HuH-7 (cell line): ENCODE data around the gene CFAP92.
A peak's percentile ranks its signal among the peaks of the same experiment; 100 is the strongest.

Experiments used
- DNase-seq: peaks from one replicate; pipeline ENCODE4 v3.0.0; 2011; ENCODE audit warnings: low spot score

CFAP92 gene

DNA sequence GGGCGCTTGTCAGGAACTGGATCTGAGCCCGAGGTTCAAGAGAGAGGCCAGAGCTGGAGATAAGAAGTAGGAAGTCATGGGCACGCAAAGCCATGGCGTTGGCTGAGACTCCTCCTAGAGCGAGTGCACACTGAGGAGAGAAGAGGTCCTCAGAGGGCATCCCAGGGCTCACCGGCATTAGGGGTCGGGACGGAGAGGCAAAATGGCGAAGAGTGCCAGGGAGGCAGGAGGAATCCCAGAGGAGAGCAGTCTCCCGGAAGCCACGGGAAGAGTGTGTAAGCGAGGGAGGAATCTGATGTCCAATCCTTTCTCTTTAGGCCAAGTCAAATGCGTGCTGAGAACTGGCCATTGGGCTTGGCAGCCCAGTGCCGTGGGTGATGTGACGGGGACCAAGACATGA, 31.2 kb upstream of the CFAP92 start:
- DNase-seq = no peak

DNA sequence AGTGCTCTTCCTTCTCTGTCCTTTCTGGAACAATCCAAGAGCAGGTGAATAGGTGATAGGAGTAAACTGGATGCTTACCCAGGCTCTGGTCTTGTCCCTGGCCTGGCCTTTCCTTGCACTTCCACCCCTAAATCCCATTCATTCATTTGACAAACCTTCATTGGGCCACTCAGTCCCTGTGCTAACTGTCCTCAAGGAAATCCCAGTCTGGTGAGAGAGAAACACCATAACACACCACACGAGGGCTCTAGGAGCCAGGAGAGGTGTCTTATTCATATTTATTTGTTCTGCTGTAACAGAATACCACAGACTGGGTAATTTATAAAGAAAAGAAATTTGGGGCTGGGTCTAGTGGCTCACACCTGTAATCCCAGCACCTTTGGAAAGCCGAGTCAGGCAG, 30.0 kb upstream of the CFAP92 start:
- DNase-seq = peak; percentile 69

DNA sequence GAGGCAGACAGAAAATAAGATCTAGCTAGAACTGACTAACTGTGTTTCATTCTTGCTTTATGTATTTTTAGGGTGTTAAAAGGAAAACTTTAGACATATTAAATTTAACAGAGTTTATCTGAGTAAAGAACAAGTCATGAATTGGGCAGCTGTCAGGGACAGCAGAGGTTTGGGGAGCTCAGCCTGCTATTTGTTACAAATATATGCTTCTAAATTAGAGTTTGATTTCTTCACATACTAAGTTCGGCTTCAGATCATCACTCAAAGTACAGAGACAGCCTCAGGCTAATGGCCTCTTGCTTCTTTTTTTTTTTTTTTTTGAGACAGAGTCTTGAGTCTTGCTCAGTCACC, 29.1 kb upstream of the CFAP92 start:
- no peak for DNase-seq

DNA sequence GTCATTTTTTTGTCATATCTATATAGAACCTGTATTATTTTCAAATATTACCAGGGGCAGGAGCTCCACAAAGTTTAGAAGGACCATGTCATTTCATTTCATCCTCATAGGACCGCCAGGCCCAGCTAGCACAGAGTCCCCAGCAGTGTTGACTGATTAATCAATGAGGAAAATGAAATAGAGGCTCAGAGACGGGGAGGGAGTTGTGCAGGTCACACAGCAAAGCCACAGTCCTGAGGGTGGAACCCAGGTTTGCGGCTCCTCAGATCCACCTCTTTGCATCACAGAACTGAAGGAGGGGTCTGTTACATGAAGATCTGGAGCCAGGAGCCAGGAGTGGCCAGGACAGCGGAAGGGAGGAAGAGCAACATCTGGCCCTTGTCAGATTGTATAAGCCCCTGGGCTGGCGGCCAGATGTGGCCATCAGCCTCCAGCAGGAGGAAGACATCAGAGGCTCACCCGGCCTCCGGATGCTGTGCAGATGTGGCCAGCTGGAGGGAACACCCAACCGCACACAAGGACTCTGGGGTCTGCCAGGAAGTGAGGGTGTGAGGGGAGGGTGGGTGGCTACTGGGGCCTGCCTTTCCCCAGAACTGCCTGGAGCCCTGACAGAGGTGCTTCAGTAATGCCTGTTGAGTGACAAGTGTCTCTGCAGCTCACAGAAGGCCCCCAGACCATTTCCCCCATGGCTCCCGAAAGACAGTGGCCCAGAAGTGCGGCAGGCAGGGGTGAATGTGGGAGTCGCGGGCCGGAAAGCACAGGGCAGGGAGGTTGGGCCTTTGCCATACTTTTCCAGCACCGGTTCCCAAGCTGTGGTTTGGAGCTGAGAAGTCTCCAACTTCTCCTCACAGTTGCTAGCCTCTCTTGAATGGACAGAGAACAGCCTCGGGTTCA, 28.5 kb upstream of the CFAP92 start:
- no peak for DNase-seq

DNA sequence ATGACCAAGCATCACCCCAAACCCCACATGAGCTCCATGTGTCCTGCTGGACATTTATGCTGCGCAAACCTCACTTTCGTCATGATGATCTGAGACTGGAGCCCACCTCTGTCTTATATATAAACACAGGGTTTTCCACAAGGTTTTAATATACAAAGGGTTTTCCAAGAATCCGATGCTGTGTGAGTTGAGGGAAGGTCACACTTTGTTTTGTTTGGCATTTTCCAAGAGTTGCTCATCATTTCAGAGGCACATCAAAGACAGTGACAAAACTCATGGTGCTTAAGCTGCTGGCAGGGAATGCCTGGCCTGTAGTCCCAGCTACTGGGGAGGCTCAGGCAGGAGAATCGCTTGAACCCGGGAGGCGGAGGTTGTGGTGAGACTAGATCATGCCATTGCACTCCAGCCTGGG, 27.3 kb upstream of the CFAP92 start:
- DNase-seq = no peak

DNA sequence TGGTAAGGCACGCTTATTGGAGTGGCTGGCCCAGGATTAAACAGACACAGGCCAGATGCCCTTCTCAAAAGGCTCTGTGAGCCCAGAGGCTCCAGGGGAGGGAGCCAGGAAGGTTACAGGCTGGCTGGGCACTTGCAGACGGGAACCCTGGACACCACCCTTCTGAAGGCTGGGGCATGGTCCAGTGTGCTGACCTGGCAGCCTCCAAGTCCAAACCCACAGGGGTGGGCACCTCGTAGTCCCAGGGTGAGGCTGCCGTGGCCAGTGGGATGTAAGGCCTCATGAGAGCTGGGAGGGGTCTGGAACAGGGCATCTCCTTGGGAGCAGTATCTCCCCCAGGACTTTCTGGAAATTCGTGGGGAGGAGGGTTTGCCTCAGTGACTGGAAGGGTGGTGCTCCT, 26.8 kb upstream of the CFAP92 start:
- DNase-seq = no peak

DNA sequence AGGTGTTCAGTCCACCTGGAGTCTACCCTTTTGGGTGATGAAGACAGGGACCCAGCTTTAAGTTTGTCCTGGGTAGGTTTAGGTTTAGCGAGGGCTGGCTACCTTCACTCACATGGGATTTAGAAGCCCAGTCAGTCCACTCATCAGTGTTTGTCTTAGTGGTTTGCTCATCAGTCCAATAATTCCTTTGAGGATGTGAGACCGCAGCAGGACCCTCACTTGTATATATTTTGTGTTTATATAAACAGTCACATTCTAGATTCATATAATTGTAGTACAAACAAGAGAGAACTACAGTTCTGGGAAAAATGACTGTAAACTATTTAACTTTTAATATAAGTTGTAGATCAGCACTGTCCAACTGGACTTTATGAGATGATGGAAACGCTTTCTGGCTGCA, 25.4 kb upstream of the CFAP92 start:
- no peak for DNase-seq

DNA sequence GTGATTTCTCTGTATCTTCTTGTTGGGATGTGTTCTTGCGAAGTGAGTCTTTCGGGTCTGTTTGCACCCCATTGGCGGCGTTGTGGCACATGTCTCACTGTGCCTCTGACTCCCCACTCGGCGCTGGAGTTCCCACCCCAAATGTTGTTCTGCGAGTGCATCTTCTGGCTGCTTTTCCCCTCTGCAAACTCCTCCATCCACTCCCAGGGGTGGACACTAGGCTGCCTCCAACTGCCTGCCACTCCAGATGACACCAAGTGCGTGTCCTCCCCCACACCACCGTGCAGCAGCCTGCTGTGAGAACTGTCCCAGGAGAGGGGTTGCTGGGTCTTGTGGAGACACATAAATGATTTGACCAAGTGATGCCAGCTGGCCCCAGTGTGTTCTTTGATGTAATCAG, 24.9 kb upstream of the CFAP92 start:
- no peak for DNase-seq

DNA sequence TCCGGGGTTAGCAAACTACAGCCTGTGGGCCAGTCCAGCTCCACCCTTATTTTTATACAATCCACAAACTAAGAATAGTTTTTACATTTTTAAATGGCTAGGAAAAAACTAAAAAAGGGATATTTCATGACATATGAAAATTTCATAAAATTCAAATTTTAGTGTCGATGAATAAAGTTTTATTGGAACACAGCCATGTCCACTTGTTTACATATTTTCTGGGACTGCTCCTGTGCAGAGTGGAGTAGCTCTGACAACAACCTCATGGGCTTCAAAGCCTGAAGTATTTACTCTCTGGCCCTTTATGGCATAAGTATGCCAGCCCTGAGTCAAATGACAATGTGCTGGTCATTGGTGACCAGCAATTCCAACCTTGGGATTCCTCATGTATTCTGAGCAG, 24.4 kb upstream of the CFAP92 start:
- DNase-seq = no peak

DNA sequence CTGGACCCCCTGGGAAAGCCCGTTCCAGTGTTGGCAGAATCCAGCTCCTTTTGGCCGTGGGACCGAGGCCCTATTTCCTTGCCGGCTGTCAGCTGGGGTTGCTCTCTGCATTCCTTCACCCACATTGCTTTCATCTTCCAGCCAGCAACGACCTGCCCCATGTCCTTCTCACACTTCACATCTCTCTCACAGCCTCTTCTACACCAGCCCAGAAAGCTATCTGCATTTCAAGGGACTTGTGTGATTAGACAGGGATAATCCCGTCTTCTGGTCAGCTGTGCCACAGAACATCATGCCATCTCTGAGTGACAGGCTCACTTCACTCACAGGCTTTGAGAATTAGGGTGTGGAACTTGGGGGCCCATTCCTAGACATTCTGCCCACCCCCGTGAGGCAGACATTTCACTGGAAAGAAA, 23.6 kb upstream of the CFAP92 start:
- no peak for DNase-seq

DNA sequence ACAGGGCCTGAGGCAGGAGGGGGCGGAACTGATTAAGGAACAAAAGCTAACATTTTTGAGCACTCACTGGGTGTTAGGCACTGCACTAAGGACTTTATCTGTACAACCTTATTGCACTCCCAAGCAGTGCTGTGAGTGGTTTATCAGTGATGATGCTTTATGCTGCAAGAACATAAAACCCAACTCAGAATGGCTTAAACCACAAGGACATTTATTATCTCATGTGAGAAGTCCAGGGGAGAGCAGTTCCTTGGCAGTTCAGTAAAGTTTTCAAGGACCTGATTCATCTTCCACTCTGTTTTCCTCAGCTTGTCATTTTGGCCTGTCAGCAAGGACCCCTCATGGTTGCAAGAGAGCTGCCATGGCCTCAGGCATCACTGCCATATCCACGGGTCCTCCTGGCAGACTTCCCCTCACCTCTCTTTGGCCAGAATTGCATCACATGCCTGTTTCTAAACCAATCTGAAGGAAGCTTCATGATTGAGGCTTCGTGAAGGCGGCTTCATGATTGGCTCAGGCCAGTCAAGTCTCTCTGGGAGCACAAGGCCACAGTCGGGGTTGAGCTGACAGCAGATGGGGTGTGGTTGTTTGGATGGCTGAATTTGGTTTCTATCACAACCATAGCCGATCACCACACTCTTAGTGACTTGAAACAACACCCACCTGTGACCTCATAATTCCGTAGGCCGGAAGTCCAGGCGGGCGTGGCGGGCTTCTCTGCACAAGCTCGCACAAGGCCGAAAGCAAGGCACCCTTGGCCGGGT, 23.0 kb upstream of the CFAP92 start:
- DNase-seq = no peak

DNA sequence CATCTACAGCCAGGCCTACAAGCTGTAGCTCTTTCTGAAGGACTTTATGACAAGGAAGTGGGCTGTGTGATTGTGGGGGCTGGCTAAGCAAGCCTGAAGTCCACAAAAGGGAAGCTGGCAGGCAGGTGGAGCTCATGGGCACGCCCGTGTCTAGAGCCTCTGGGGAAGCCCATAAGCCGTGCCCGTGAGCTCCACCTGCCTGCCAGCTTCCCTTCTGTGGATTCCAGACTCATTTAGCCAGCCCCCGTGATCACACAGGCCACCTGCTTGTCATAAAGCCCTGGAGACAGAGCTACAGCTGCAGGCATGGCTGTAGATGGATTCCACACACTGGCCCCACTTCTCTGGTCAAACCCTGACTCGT, 22.5 kb upstream of the CFAP92 start:
- no peak for DNase-seq

DNA sequence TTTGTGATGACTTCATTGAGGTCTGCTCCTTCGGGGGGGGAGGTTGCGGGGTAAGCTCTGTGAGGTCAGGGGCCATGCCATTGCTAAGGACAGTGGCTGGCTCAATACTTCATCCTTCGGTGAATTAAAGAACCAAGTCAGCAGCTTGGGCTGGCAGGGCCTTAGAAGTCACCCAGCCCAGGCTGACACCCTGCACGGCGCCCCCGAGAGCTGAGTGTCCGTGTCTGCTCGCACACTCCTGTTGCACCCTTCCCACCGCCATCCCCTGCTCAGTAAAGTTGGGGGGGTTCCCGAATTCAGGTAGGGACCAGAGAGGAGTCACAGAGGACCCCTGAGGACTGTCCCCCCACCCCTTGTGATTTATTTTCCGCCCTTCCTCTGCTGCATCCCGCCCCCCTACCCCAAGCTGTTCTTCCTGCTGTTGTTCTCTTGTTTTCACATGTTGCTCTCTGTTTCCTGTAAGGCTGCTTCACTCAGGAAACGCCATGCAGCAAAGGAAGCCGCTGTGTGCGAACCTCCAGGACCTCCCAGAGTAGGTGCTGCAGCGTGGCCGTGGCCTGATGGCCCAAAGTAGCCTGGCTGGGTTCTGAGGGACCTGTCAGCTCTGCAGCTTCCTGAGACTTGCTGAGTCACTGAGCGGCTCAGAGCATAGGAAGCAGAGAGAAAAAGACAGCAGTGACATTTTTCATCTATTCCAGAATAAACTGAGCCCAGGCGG, 21.7 kb upstream of the CFAP92 start:
- DNase-seq = no peak

DNA sequence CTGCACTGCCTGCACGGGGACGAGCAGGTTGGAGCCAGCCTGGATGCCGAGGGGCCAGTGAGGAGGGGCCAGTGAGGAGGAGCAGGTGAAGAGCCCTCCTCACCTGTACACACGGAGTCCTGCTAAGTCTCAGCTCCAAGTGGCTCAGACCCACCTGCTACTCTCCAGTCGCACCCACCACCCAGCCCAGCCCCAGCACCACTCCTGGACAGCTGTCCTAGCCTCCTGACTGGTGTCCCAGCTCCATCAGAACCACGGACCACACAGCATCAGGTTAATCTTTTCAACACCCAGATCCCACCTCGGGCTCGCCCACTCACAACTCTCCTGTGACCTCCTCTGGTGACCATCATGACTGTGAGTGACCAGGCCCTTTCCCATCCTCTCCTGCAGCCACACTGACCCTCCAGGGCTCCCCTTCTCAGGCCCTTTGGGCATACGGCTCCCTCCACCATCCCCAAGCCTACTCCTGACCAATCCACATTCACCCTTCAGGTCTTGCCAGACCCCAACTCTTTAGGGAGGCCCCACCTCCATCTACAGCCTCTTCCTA, 21.0 kb upstream of the CFAP92 start:
- DNase-seq = no peak

DNA sequence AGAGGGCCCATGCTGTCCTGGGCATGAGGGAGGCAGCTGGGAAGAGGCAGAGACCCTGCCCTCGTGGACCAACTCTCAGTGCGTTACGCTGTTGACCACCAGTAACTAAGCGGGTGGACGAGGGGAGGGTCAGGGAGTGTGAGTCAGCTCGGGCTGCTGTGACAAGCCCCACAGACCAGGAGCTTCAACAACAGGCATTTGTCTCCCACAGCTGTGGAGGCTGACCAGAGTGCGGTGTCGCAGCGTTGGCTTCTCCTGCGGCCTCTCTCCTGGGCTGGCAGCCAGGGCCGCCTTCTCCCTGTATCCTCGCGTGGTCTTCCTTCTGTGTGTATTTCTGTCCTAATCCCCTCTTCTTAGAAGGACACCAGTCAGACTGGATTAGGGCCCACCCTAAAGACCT, 20.3 kb upstream of the CFAP92 start:
- no peak for DNase-seq

DNA sequence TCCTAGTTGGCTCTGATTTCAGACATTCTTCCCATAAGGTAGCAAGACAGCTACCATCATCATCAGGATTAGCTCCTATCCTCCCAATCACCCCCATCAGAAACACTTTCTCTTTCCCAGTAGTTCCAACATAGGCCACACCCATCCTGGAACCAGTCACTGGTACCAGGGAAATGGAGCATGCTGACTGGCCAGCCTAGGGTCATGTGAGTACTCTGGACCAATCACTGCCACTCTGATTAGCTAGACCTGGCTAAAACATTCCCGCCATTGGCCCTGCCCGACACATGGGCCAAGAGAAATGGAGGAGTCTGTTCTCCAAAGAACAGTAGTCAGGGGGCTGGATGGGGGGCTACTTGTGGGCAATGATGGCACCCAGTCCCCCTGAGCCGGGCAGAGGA, 19.6 kb upstream of the CFAP92 start:
- DNase-seq = no peak

DNA sequence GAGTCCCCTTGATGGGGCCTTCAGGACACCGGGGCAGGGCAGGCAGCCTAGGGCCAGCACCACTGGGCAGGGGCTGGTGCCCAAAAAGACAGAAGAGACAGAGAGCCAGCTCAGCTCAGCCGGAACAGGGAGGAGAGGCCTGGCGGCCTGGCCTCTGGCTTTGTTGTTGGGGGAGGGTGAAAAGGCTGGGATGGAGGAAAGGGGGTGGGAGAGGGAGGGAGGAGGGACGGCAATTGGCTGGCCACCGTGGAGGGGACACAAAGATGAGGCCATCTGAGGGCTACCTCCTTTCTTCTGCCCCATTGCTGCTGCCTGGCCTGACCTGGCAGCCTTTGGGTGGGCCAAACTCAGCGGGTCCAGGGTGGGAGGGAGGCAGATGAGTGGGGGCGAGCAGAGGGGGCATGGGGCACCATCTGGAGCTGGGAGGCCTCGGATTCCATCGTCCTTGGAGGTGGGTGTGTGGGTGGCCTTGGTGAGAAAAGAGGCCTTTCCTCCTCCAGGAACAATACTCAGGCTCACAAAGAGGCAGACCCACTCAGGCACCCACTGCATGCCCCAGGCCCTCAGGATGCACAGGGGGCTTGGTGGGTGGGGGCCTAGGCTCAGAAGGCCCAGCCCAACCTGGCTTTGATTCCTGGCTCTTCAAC, 16.6 kb upstream of the CFAP92 start:
- DNase-seq = no peak

DNA sequence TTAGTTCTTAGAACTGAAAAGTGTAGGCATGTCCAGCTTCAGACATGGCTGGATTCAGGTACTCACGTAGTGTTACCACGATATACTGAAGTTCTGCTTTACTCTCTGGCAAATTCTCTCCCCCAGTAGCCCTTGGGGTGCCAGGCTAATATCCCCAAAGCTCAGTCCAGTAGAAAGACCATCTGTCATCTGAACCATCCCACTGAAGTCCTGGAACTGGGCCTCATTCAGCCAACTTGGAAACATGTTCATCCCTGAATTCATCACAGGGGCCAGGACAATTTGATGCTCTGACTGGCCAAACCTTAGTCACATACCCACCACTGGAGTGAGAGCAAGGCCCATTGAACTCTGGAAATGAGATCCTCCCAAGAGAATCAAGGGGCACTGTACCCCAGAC, 15.4 kb upstream of the CFAP92 start:
- DNase-seq = no peak

DNA sequence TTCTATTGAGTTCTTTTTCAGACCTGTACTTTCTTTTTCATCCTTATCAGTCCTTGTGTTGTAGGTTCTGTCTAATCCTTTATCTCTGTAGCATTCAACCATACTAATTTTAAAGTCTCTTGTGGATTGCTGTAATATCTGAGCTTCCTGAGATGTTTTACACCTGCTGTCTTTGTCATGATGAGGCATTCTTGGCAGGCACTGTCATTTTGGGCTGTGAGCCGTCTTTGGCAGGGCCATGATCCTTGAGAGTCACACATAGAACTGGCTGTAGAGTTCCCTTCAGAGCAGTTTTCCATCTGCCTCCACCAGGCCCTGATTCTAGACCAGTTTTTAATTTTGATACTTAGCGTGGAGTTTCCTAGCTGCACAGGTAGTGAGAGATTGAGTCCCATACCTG, 13.9 kb upstream of the CFAP92 start:
- no peak for DNase-seq

DNA sequence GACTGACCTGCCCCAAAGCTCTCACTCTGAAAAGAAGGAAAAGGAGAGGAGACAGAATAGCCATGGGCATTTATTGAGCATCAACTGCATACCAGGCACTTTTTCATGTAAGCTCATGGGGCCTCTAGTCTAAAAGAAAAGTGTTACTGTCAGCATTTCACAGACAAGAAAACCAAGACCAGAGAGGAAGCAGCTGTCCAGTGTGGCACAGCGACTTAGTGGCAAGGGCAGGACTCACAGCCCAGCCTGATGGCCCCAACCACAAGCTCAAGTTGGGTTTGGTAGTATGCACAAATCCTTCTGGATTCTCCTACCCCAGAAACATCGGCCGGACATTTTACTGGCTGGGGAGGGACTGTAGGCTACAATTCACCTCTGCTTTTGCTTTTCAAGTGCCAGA, 13.0 kb upstream of the CFAP92 start:
- DNase-seq = no peak

DNA sequence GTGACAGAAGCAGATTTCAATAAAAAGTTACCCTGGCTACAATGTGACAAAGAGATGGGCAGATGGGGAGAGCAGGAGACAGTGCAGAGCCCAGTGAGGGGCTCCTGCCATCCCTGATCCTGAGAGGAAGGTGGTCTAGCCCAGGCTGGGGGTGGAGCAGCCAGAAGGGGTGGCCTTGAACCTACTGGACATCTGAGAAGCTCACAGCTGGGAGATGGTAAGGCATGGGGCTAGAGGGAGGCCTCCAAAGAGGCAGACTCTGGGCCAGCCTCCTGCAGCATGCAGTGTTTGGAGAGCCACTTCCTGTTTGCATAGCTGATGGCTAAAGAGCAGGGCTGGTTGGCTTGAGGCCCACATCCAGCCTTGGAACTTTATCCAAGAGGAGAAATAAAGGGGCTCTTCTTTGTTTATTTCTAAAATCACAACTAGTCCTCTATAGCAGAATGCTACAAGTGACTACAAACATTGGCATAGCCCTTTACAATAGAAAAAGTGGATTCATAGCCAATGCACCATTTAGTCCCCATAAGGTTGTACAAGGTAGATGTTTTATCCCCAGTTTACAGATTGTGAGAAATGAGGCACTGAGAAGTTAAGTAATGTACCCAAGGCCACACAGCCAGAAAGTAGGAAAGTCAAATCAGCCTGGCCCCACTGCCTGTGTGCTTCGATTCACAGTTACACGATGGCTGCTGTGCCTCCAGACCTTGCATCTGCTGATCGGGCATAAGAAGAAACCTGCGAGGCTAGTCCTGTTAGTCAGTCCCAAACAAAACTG, 11.8 kb upstream of the CFAP92 start:
- DNase-seq = no peak
